DOHH2 (cell line): ENCODE results near the gene SLC17A3.

Experiments used
- CTCF ChIP-seq: fragments of 200-600 bp; sonication (generic); IDR thresholded peaks from one replicate; pipeline ENCODE4 v1.5.1; 2014; ENCODE audit warnings: antibody characterized with exemption, mild to moderate bottlenecking, low read depth, low read length; ENCODE audit not compliant: poor library complexity, severe bottlenecking
- EZH2phosphoT487 ChIP-seq: fragments of 200-600 bp; sonication (generic); IDR thresholded peaks from 2 replicates; pipeline ENCODE4 v1.6.1; 2017; ENCODE audit warnings: borderline replicate concordance, mild to moderate bottlenecking, antibody characterized with exemption, low read length, moderate library complexity, mixed read lengths

DNA sequence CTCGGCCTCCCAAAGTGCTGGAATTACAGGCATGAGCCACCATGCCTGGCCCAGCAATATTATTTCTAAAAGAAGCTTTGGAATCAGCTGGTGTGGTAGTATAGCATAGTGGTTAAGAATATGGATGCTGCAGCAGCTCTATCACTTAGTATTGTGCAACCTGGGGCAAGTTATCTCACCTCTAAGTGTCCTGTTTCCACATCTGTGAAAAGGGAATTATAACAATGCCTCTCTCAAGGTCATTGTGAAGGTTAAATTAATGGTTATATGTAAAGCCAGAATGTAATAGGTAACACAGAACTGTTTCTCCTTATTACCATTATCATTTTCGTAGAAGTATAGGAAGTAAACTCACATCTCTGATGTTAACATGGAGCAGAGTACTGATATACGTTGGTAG lies 42.3 kb upstream of the SLC17A3 start:
- TF ChIP-seq CTCF (no peak), EZH2phosphoT487 (no peak)
